Adipocyte (in vitro differentiated cells): Measurements from ENCODE around the gene R3HDM2.
A peak's percentile ranks its signal among the peaks of the same experiment; 100 is the strongest.

Experiments used
- DNase-seq: peaks from one replicate; pipeline ENCODE4 v3.0.0-alpha.2; 2015; ENCODE audit warnings: low read depth
- H3K27me3 ChIP-seq: replicated peaks from 2 replicates; pipeline ENCODE4 v1.7.0; 2013; ENCODE audit warnings: mild to moderate bottlenecking, low read length, moderate library complexity; ENCODE audit not compliant: control insufficient read depth, insufficient read depth
- H3K36me3 ChIP-seq: 2 replicates; pipeline ENCODE4 v1.7.0; 2013; ENCODE audit warnings: low read length, mild to moderate bottlenecking, moderate library complexity; ENCODE audit not compliant: control insufficient read depth, insufficient read depth, severe bottlenecking
- H3K4me1 ChIP-seq: 2 replicates; pipeline ENCODE4 v1.7.0; 2013; ENCODE audit warnings: mild to moderate bottlenecking, low read length, moderate library complexity; ENCODE audit not compliant: control insufficient read depth, insufficient read depth
- H3K4me3 ChIP-seq: 2 replicates; pipeline ENCODE4 v1.7.0; 2013; ENCODE audit warnings: mild to moderate bottlenecking, low read length, moderate library complexity
- H3K9ac ChIP-seq: 2 replicates; pipeline ENCODE4 v1.7.0; 2013; ENCODE audit warnings: mild to moderate bottlenecking, low read length, moderate library complexity
- H3K9me3 ChIP-seq: 2 replicates; pipeline ENCODE4 v1.7.0; 2013; ENCODE audit warnings: mild to moderate bottlenecking, low read length, moderate library complexity; ENCODE audit not compliant: control insufficient read depth

R3HDM2 gene

DNA sequence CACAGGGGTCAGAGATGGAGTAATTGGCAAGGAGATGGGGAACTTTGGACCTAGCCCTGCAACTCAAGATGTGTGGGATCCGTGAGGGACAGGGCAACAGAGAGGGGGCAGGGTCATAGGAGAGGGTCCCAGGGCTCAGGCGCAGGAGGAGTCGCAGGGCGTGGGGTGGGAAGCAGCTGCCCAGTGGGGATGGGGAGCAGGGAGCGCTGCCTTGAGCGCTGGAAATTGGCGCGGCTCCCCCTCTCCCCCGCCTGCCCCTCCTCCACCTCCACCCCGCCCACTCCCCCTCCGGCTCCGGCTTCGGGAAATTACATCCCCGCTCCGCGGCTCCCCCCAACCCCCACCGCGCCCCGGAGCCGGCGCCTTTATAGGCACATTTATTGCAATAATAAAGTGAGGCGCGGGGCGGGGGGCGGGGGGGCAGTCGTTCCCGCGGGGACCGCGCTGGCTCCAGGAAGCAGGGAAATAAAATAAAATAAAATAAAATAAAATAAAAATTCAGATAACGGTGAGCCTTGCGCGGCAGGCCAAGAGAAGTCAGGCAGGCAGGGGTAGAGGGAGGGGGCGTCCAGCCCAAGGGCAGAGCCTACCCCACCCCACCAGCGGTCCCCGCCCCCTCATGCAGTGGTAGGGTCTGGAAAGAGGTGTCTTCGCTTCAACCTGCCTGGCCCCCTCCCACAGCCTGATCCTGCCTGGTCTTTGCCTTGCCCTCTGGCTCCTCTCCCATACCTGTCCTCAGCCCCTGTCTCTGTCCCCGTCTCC lies 210.7 kb downstream of the R3HDM2 start:
- Histone ChIP-seq H3K9me3 (no peaks in the 10 kb centered on the region), H3K4me1 (peaks cover 31% of the 10 kb centered on the region), H3K4me3 (no peak overlapping the region), H3K27me3 (peaks cover 7% of the 10 kb centered on the region), H3K9ac (no peak overlapping the region), H3K36me3 (no peaks in the 10 kb centered on the region)
- DNase-seq: no peak

DNA sequence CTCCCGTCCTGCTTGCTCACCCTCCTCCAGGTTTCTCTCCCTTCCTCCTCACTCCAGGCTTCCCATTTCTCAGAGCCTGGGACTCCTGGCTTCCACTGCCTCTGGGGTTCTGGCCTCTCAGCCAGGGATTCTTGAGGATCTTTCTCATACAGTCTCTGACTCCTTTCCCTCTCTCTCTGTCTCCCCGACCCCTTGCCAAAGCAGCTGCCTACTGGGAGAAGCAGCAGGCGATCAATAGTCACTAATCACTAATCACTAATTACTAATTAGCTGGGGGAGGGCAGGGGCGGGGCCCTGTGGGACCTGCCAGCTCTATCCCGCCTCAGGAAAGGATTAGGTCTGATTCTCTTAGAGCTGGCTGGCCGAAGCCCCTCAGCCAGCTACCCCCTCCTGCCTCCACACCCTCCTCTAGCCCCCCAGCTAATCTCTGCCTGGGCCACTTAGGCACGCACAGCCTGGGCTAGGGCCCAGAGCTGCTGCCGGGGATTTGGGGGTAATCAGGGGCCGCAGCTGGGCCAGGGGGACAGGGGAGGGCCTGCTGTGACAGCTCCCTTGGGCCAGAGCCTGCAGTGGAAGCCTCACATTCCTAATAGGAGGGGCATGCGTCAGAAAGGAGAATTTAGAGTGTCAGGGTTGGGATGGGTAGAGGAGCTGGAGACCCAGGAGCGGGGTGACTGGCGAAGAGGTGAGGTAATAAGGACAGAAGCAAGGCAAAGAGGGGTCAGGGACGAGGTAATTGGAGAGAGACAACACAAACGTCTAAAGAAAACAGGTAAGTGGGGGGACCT lies 211.4 kb downstream of the R3HDM2 start:
- peaks cover 7% of the 10 kb centered on the region for H3K27me3 ChIP-seq
- no peak overlapping the region for H3K4me3 ChIP-seq
- no peaks in the 10 kb centered on the region for H3K9me3 ChIP-seq
- H3K4me1 ChIP-seq: peaks cover 37% of the 10 kb centered on the region
- H3K36me3 ChIP-seq: no peaks in the 10 kb centered on the region
- no peak overlapping the region for H3K9ac ChIP-seq
- DNase-seq: no peak

DNA sequence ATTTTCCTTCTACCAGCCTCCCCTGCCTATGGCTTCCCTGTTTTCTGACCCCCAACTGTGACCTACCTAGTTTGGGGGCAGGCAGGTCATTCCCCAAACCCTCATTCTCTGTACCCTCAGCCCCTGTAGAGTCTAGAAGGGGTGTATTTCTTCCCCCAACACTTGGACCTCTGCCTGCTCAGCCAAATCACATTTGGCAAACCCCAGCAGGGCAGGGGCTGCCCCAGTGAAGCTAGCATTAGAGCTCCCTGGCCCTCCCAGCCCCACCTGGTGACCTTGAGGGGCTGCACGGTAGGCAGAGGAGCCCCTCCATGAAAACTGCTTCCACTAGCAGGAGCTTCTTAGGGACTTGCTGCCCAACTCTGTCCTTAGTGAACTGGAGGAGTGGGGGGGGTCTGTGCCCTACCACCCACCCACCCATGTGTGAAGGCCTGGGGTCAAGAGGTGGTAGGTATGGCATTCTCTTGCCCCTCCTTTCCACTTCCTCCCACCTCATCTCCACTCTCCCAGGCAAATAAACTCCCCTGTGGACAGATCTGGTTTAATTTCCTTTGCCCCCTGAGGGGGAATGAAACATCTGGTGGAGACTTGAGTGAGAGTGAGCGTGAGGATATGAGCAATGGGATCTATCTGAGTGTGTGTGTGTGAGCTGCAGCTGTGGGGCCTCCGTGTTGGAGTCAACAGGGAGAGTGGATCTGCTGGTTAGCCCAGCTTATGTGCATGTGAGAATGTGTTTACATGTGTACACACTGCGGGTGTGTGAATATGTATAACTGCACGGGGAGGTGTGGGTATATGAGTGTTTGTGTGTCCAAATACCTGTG lies 212.6 kb downstream of the R3HDM2 start:
- Histone ChIP-seq H3K27me3 (peaks cover 7% of the 10 kb centered on the region), H3K9me3 (no peaks in the 10 kb centered on the region), H3K9ac (no peak overlapping the region), H3K4me1 (peaks cover 43% of the 10 kb centered on the region), H3K36me3 (peaks cover 9% of the 10 kb centered on the region), H3K4me3 (no peak overlapping the region)
- DNase-seq: no peak

DNA sequence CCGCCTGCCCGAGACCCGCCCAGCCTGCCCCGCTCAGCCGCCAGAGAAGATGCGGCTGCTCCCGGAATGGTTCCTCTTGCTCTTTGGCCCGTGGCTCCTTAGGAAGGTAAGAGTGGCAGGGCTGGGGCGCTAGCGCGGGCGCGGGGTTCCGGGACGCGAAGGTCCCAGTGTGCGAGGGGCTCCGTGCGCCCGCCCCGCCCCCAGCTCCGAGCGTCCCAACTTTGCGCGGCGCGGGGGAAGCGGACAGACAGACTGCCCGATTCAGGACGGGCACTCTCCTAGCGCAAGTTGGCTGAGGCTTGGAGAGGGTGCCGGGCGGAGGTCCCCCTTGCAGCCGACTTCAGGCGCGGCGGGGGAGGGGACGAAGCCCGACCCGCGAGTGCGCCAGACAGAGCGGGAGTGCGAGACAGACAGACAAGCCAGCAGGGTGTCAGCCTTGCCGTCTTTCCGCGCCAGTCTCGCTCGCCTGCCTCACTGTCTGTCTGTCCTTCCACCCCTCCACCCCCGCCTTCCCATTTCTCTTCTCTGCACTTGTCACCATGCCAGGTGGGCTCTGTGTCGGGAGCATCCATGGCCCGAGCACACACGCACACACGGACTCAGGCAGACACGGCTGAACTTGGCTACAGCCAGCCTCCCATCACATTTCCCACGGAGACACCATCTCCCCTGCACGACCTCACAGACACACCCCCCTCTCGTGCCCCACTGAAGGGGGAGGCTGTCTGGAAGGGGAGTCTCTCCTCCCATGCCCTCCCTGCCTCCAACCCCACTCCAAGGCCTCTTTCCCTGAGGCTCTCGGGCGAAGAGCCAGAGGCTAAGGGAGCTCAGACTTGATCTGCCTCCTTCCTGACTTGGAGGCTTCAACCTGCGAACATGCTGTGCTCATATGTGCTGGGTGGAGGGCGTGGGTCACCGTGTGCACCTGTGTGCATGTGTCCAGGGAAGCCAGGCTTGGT lies 213.6 kb downstream of the R3HDM2 start:
- Histone ChIP-seq H3K4me1 (peaks cover 49% of the 10 kb centered on the region), H3K9me3 (no peaks in the 10 kb centered on the region), H3K9ac (peak overlapping the region; percentile 68), H3K4me3 (peak overlapping the region; percentile 70), H3K36me3 (peaks cover 17% of the 10 kb centered on the region), H3K27me3 (peaks cover 7% of the 10 kb centered on the region)
- DNase-seq: peak; percentile 70

DNA sequence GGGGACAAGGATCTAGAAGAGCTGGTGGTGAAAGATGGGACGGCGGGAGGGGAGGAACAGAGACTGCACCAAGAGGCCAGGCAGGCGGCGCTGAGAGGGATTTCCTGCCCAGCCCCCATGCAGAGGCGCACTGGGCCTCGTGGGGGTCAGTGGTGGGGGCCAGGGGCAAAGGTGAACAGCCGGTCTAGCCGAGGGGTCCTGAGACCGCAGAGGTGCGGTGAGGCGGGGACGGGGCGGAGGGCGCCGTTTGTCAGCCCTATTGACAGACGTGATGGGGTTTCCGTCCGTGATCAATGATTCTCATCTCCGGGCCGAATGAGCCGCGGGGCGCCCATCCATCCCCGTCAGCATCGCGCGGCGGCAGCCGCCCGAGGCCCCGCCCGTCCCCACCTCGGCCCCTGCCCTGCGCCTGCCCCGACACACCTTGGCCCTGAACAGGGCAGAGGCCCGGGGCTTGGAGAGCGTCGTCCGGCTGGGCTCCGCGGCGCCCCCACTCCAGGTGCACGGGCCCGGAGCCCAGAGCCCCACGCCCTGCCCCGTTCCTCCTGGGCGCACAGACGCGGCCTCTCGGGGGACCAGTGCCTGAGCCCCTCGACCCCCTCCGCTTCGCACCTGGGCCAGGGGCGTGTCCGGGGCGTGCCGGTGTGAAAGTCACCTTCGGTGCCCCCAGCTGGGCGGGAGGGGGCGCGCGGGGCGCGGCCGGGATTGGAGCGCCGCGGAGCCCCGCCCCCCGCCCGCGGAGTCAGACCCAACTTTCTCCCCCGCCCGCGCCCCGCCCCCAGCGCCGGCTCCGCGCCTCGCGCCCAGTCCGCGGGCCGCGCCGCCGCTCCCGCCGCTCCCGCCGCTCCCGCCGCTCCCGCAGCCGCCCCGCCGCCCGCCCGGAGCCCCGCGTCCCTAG lies 214.6 kb downstream of the R3HDM2 start, which contains the start of gene NXPH4:
Gene NXPH4, plus strand, starts transcription at position 781 of the 898 bp plus-strand sequence. CDS start 176 bp downstream, outside the sequence.
- H3K9ac ChIP-seq: peak within 1 kb of the TSS; percentile 68
- H3K4me1 ChIP-seq: peaks cover 53% of the 10 kb centered on the region
- H3K4me3 ChIP-seq: peak within 1 kb of the TSS; percentile 70
- no peaks in the 10 kb centered on the region for H3K9me3 ChIP-seq
- H3K36me3 ChIP-seq: peaks cover 27% of the 10 kb centered on the region
- DNase-seq: peak; percentile 69
- H3K27me3 ChIP-seq: peaks cover 7% of the 10 kb centered on the region

GRCh38 chr12:57215668-57216013 lies 215.2 kb downstream of the R3HDM2 start:
- no peaks in the 10 kb centered on the region for H3K9me3 ChIP-seq
- H3K9ac ChIP-seq: peak overlapping the region; percentile 2
- H3K36me3 ChIP-seq: peaks cover 33% of the 10 kb centered on the region
- peaks cover under 1% of the 10 kb centered on the region for H3K27me3 ChIP-seq
- DNase-seq: peak; percentile 51
- peak overlapping the region; percentile 56 for H3K4me3 ChIP-seq
- peaks cover 53% of the 10 kb centered on the region for H3K4me1 ChIP-seq

GRCh38 chr12:57215065-57215464 lies 215.8 kb downstream of the R3HDM2 start:
- Histone ChIP-seq H3K4me1 (peaks cover 53% of the 10 kb centered on the region), H3K36me3 (peaks cover 38% of the 10 kb centered on the region), H3K9me3 (no peaks in the 10 kb centered on the region), H3K9ac (peak overlapping the region; percentile 61), H3K27me3 (no peaks in the 10 kb centered on the region), H3K4me3 (no peak overlapping the region)
- DNase-seq: no peak

DNA sequence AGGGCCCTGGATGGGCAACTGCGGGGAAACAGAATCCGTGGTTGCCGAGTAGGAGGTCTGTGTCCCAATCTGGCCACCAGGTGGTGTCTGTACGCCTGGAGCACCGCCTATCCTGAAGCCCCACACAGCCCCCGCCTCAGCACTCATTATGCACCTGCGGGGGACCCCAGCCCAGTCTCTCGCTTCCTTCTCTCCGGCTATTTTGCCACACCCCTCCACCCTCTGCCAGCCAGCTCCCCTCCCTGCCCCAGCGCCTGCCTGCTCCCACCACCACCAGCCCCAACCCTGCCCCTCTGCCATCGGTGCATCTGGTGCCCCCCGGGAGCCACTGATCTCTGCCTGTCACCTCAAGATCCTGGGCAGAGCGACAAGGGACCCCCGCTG lies 216.5 kb downstream of the R3HDM2 start:
- Histone ChIP-seq H3K36me3 (peaks cover 44% of the 10 kb centered on the region), H3K9ac (peak overlapping the region; percentile 61), H3K4me3 (no peak overlapping the region), H3K4me1 (peaks cover 53% of the 10 kb centered on the region), H3K9me3 (no peaks in the 10 kb centered on the region), H3K27me3 (no peaks in the 10 kb centered on the region)
- DNase-seq: peak; percentile 83

DNA sequence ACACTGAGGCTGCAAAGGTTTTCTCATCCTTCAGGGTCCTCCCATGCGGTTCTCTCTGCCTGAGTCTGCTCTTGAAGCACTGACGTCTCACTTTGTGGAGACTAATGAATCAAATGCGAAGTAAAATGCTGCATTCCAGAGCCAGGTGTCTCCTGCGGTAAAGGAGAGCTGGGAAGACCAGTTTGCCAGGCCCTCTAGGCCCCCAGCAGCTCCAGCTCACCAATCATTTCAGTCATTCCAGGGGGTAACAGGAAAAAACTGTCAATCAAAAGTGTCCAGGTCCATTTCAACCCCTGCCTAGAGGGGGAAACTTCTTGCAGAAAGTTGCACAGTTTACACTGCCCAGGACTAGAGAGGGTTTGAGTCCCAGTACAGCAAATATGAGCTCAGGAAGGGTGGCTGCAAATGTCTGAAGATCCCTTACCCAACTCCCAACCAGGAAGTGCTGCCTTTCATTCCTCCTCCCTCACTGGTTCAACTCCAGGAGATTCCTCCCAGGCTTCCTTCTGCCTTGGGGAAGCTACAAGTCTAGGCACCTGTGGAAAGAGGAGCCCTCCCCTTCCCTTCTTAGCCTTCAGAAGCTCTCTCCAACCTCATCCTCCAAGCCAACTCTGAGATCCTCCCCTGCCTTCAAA lies 217.0 kb downstream of the R3HDM2 start:
- Histone ChIP-seq H3K9me3 (no peaks in the 10 kb centered on the region), H3K36me3 (peaks cover 50% of the 10 kb centered on the region), H3K4me3 (no peak overlapping the region), H3K27me3 (no peaks in the 10 kb centered on the region), H3K9ac (peak overlapping the region; percentile 61), H3K4me1 (peaks cover 49% of the 10 kb centered on the region)
- DNase-seq: no peak
